Muscle of leg (tissue), 11 donors: ENCODE results near the gene TOP3B. TPM values are rescaled to one million over a fixed set of nuclear protein-coding genes. Genes with fewer than 3 reads are reported as not detected.

Source experiments
- DNase-seq: peaks from one replicate; pipeline ENCODE4 v3.0.0; 2013
- H3K27ac ChIP-seq: one replicate; pipeline ENCODE4 v1.5.1; 2013; ENCODE audit warnings: mild to moderate bottlenecking, low read length, control low read depth
- H3K27me3 ChIP-seq: one replicate; pipeline ENCODE4 v1.6.1; 2013; ENCODE audit warnings: low read length; ENCODE audit not compliant: control insufficient read depth, insufficient read depth
- H3K36me3 ChIP-seq: one replicate; pipeline ENCODE4 v1.6.1; 2013; ENCODE audit warnings: low read length; ENCODE audit not compliant: control insufficient read depth, insufficient read depth
- H3K4me1 ChIP-seq: one replicate; pipeline ENCODE4 v1.6.1; 2013; ENCODE audit warnings: low read length; ENCODE audit not compliant: control insufficient read depth, insufficient read depth
- H3K4me3 ChIP-seq: one replicate; pipeline ENCODE4 v1.5.1; 2013; ENCODE audit warnings: low read length, control low read depth
- H3K9me3 ChIP-seq: replicated peaks from 2 replicates; pipeline ENCODE4 v1.6.1; 2013; ENCODE audit warnings: low read depth, low read length; ENCODE audit not compliant: control insufficient read depth
- WGBS: methylation state at CpG from one replicate; pipeline ENCODE4 v1.1.5; 2013; ENCODE audit warnings: missing lambda C conversion rate; ENCODE audit not compliant: insufficient coverage; 5-methylcytosine and 5-hydroxymethylcytosine counted together
- polyA plus RNA-seq, 8 donors: library from polyadenylated mRNA; unstranded; fragments of 120-200 nt; gene quantifications; one replicate each; pipeline versions ENCODE4 v1.2.1 to v1.2.3, GENCODE V29; 2013; ENCODE audit warnings: inconsistent platforms in 1 of 8, low replicate concordance in 1 of 8; ENCODE audit not compliant: insufficient read length in 8 of 8, insufficient read depth in 1 of 8
- total RNA-seq: library from RNA; stranded (reverse); fragments of 120-200 nt; gene quantifications from one replicate; pipeline ENCODE4 v1.2.4, GENCODE V29; 2013

The TOP3B gene
- total and polyA plus RNA-seq, 9 donors, result 12.2 to 22.8 (median 17.5) TPM

- WGBS, result 94% methylated on average over 14 of the region's 19 CpGs
- Histone ChIP-seq H3K4me3 (no peak overlapping the region), H3K9me3 (no peaks in the 10 kb centered on the region), H3K36me3 (peaks cover 96% of the 10 kb centered on the region), H3K27me3 (no peaks in the 10 kb centered on the region), H3K27ac (no peak overlapping the region), H3K4me1 (peaks cover 21% of the 10 kb centered on the region)
- no peak for DNase-seq
These were observed 18.8 kb downstream of the TOP3B start for GRCh38 chr22:21963790-21964211.

DNA sequence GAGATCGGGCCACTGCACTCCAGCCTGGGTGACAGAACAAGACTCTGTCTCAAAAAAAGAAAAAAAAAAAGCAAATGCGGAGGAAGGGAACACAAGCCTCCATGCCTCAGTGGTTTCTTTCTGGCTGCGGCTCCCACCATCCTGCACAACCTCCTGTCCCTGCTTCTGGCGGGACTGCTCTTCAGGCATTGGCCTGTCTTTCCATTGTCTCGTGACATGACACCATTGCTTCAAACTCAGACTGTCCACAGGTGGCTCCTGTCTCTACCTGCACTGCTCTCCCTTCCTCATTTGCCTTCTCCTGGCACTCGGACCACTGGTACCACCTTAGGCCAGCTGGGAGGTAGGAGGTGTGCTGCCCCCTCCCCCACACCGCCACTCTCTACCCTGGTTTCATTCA is 19.3 kb downstream of the TOP3B start:
- DNase-seq, result no peak
- Histone ChIP-seq H3K36me3 (peaks cover 96% of the 10 kb centered on the region), H3K4me3 (no peak overlapping the region), H3K4me1 (peaks cover 21% of the 10 kb centered on the region), H3K27me3 (no peaks in the 10 kb centered on the region), H3K9me3 (no peaks in the 10 kb centered on the region), H3K27ac (no peak overlapping the region)
- WGBS, result 94% methylated on average over 7 of the region's 7 CpGs

GRCh38 chr22:21962655-21962949 is 20.0 kb downstream of the TOP3B start:
- WGBS, result 93% methylated on average over 11 of the region's 11 CpGs
- no peak overlapping the region for H3K27ac ChIP-seq

DNA sequence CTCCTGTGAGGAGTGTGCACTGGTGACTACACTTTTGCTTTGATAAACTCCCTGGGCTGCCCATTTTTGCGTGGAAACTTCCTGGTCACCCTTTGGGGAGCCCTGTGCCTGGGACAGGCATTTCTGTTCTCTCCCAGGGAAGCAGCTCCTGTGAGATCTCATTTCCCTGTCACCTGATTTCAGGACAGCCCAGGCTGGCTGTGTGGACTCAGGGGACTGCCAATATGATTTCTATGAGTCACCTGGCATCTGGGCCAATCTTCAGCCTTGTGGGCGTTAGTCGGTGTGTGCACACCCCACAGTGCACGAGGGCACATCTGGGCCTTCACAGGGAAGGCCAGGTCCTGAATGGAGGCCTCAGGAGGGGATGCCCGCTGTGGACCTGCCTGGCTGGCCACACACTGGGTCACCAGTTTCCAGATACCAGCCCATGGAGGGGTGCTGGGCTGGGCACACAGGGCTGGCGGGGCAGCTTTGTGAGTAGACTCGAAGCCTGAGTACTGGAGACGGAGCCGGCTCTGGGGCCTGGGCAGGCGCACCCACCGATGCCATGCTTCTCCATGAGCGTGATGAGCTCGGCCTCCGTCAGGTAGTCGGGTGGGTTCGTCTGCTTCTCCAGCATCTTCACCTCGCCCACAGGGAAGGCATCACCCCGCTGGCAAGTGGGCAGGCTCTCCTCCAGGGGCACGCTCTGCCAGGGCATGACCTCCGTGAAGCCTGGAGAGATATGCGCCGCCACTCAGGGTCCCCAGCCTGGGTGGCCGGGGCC is 20.5 kb downstream of the TOP3B start:
- 92% methylated on average over 21 of the region's 23 CpGs for WGBS
- H3K9me3 ChIP-seq, result no peaks in the 10 kb centered on the region
- DNase-seq, result no peak
- peaks cover 14% of the 10 kb centered on the region for H3K4me1 ChIP-seq
- H3K27ac ChIP-seq, result no peak overlapping the region
- peaks cover 85% of the 10 kb centered on the region for H3K36me3 ChIP-seq
- H3K27me3 ChIP-seq, result no peaks in the 10 kb centered on the region
- no peak overlapping the region for H3K4me3 ChIP-seq

More at GRCh38 chr22:21962655-21962949, 20.0 kb downstream of the TOP3B start:
- Histone ChIP-seq H3K4me3 (no peak overlapping the region), H3K36me3 (peaks cover 90% of the 10 kb centered on the region), H3K9me3 (no peaks in the 10 kb centered on the region), H3K4me1 (peaks cover 18% of the 10 kb centered on the region), H3K27me3 (no peaks in the 10 kb centered on the region)
- no peak for DNase-seq

- Histone ChIP-seq H3K9me3 (no peaks in the 10 kb centered on the region), H3K27ac (no peak overlapping the region), H3K4me1 (peaks cover 14% of the 10 kb centered on the region), H3K4me3 (no peak overlapping the region), H3K36me3 (peaks cover 77% of the 10 kb centered on the region), H3K27me3 (no peaks in the 10 kb centered on the region)
- WGBS, result 83% methylated on average over 17 of the region's 18 CpGs
- DNase-seq, result no peak
These were observed 21.3 kb downstream of the TOP3B start for GRCh38 chr22:21961127-21961867.

DNA sequence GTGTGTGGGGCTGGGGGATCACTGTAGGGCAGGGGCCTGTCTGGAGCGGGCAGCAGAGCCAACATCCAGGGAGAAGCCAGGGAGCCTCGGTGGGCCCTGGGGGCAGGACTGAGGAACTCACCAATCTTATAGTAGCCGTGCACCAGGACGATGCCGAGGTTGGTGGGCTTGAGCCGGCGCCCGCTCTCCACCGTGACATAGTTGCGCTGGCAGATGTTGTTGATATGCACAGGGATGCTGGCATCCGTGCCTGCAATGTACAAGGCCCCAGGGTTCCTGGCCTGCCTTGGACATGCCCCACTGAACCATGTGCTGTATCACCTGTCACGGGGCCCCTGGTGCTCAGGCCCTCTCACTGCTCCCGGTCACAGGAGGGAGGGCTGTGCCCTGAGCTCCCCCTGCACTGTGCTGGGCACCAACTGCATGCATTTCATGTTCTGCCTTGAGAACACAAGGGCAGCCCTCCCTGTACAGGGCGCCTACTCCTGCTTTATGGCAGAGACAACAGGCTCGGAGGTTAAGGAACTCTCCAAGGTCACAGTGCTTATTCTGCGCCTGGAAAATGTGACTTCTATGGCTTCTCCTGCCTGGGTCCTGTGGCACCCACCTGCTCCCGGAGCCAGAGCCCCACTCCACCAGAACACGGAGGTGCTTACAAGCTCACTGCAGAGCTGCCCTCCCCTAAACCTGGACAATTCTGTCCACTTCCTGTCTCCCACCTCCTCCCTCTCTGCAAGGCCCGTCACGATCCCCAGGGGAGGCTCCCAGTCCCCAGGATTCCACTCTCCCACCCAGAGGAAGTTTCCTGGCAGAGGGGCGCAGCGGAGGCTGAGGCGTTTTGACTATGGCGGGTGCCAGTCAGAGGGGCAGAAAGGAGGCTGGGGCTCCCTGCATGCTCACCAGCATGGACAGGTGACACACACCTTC is 22.1 kb downstream of the TOP3B start:
- no peak for DNase-seq
- 90% methylated on average over 19 of the region's 24 CpGs for WGBS
- Histone ChIP-seq H3K27ac (no peak overlapping the region), H3K36me3 (peaks cover 69% of the 10 kb centered on the region), H3K9me3 (no peaks in the 10 kb centered on the region), H3K4me3 (no peak overlapping the region), H3K4me1 (peaks cover 14% of the 10 kb centered on the region), H3K27me3 (no peaks in the 10 kb centered on the region)

- H3K4me3 ChIP-seq, result no peak overlapping the region
- H3K27me3 ChIP-seq, result no peaks in the 10 kb centered on the region
- no peak overlapping the region for H3K27ac ChIP-seq
- peaks cover 14% of the 10 kb centered on the region for H3K4me1 ChIP-seq
- no peaks in the 10 kb centered on the region for H3K9me3 ChIP-seq
- 82% methylated on average over 18 of the region's 18 CpGs for WGBS
- H3K36me3 ChIP-seq, result peaks cover 61% of the 10 kb centered on the region
- no peak for DNase-seq
These were observed 23.1 kb downstream of the TOP3B start for GRCh38 chr22:21959274-21960074.

GRCh38 chr22:21958360-21959273 is 24.0 kb downstream of the TOP3B start:
- no peak overlapping the region for H3K27ac ChIP-seq
- no peaks in the 10 kb centered on the region for H3K9me3 ChIP-seq
- 90% methylated on average over 15 of the region's 22 CpGs for WGBS
- H3K27me3 ChIP-seq, result no peaks in the 10 kb centered on the region
- H3K36me3 ChIP-seq, result peaks cover 52% of the 10 kb centered on the region
- DNase-seq, result no peak
- H3K4me1 ChIP-seq, result peaks cover 14% of the 10 kb centered on the region
- no peak overlapping the region for H3K4me3 ChIP-seq
